ENCODE results near the gene FSTL1.

Gene FSTL1

DNA sequence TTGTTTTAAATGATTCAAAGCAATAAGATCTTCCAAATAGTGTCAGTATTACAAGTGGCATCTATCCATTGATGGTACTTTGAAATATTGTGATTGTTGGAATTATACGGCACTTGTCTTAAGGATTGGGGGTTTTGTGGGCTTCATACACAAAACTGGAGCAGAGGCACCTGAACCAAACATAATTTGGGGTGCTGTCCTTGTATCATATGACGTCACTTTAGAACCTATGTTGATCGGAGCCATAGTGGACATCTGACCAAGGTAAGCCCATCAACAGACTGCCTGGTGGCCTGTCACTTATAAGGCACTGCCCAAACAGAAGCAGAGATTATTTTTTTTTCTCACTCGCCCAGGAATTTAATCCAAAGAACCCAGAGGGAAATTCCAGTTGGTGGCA is 98.8 kb downstream of the FSTL1 start:
- no peak for DNase-seq (ENCODE audit: low read depth)

DNA sequence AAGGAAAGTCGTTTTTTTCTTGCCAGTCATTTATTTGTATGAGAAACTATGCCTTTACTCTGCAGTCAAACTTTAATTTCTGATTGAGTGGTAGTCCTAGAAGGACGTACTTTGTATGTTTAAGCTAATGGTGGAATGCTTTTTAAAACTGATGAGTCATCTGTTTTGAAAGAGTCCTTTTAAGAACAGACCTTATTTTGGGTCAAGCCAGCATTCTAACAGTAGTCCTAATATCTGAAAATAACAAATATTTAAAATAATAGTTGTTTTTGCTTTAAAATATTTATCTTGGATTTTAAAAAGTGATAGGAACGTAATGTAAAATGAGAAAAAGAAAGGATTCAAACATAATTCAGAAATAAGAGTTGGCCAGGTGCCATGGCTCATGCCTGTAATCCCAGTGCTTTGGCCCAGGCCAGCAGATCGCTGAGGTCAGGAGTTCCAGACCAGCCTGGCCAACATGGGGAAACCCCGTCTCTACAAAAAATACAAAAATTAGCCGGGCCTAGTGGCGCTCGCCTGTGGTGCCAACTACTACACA is 100.3 kb downstream of the FSTL1 start:
- no peak for DNase-seq (ENCODE audit: low read depth)

DNA sequence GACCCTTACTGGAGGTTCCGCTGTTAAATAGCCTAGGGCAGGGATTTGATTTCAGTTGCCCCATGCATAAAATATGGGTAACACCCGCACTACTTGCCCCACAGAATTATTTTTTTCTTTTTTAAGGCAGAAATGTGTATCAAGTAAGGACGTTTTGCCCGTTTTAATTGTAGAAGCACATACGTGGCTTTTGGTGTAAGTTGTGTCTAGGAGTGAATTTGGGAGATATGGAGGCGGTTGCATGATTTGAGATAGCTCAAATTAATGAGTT is 101.0 kb downstream of the FSTL1 start:
- no peak for DNase-seq (ENCODE audit: low read depth)

DNA sequence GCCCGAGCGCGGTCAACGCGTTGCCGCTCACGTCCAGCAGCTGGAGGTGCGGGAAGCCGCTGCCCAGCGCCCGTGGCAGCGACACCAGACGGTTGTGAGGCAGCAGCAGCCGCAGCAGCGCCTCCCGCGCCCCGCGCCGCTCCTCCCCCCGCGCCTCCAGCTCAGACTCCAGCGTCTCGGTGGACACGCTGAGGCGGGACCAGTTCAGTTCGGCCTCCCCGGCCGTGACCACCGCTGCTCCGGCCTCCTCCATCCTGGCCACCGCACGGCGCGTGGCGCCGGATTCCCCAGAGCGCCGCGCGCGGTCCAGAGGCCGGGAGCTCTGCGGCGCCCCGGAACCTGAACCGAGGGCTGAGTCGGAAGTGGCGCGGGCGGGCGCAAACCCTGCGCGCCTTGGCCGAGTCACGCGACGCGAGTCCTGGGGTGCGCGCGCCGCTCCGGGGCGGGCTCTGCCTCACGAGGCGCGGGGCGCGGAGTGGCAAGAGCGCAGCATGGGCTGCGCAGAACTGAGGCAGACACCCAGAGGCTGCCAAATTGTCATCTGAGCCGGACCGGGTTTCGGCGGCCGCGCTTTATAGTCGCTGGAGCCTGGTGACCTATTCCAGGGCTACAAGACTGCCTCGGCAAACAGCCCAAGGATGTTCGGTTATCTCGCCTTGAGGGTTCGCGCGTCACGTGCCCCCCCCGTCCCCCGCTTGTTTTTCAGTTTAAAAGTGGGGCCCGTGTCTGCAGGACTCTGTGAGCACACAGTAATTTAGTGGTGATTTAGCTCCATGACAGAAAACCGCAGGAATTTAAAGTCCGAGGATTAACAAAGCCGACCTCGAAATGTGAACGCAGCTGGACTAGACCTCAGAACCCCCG is 101.6 kb downstream of the FSTL1 start, which contains the start of gene LRRC58:
LRRC58 (minus strand) TSS at position 364 of the 864 bp plus-strand sequence; CDS start at position 253, 111 bp downstream.
- DNase-seq (ENCODE audit: low read depth): peak; percentile 87

DNA sequence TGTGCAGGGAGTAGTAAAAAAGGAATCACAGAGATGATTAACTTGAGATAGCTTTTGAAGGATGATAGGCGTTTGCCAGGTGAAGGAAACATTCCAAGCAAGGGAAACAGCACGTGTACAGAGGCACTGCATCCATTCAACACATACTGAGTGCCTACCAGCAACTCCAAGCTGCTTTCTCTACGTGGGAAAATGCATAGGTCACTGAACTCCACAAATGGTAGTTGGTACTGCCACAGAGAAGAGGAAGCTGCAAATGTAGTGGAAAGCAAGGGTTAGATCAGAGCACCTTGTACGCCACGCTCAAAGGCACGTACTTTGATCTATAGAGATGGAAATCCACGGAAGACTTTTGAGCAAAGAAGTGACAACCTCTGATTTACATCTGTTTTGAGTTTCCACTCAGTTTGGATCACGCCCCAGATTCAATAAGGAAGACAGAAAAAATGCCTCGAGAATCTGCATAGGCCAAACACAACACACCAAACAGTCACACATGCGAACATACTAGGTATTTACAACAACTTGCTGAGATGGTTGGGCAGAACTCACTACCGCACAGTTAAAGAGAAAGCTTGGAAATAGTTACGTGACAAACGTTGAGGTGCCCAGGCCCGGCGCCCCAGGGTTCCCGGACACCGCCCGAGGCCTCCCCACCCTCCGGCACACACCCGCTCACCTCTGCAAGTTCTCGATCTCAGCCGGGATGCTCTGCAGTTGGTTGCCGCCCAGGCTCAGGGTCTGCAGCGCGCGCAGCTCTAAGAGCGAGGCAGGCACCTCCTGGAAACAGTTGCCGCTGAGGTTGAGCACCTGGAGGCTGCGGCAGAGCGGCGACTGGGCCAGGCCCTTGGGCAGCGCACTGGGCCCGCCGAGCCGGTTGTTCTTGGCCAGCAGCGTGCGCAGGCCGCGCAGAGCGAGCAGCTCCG is 102.5 kb downstream of the FSTL1 start:
- DNase-seq (ENCODE audit: low read depth): no peak

DNA sequence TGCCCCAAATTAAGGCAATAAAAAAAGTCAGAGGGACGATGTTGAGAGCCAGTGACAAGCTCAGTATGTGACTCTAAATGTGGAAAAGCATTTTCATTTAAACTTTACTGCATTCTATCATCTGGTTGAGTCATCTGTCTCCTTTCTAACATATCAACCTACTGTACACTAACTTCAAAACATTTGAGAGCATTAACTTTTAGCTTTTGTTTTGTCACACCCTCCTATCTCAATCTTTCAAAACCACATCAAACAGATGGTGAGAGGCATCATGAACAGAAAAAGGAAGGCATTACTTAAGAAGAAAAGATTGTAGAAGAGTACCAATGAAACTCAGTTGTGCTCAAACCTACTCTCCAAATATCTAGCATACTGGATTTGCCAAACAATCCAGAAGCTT is 106.4 kb downstream of the FSTL1 start:
- DNase-seq (ENCODE audit: low read depth): no peak

Data from GM04504 (cell line).